Measurements from ENCODE around the gene GJB6.

GRCh38 chr13:20192836-20193161 is 39.3 kb downstream of the GJB6 start, which contains the start of gene GJB2:
- no peak for TF ChIP-seq CTCF (conservative IDR thresholded peaks at IDR 0.05 in 1 of 2, IDR thresholded peaks at IDR 0.05 in 1 of 2; ENCODE audit: extremely low read depth in 1 of 2, insufficient read depth in 1 of 2, low read depth in 1 of 2, low read length in 2 of 2)
- TF ChIP-seq EZH2 (IDR thresholded peaks at IDR 0.05; ENCODE audit: borderline replicate concordance, low read length) = no peak
